Endothelial cell of umbilical vein (primary cell): ENCODE data around the gene MAN2A1. TPM values are rescaled to one million over a fixed set of nuclear protein-coding genes. Genes with fewer than 3 reads are reported as not detected.

Experiments used
- BruUV-seq: library from RNA; stranded (reverse); fragments of 400-500 nt; replicated peaks from 2 replicates; lab custom pipeline; 2021; lab: Mats Ljungman, UMichigan
- CTCF ChIA-PET: fragments of 300-600, 350-600 bp; sonication (Branson Sonifier 250); formaldehyde crosslinking; loops from one replicate; lab custom pipeline; 2021; ENCODE audit warnings: antibody characterized with exemption, inconsistent platforms; lab: Charles Lee
- POLR2A ChIA-PET: fragments of 300-600, 350-600 bp; sonication (Branson Sonifier 250); formaldehyde crosslinking; loops from one replicate; lab custom pipeline; 2021; ENCODE audit warnings: antibody characterized with exemption, inconsistent platforms; lab: Charles Lee
- DNase-seq: peaks from one replicate; pipeline ENCODE4 v3.0.0-alpha.2; 2011; ENCODE audit warnings: low read depth, low spot score
- FAIRE-seq: peaks from 2 replicates; lab custom pipeline; 2011; peaks lifted over from hg19 to GRCh38; lab: Jason Lieb, UNC
- H2AFZ ChIP-seq: 2 replicates; pipeline ENCODE4 v1.6.0; 2012; ENCODE audit warnings: low read depth, low read length, control low read depth, inconsistent platforms
- H3K27ac ChIP-seq: 2 replicates; pipeline ENCODE4 v1.5.1; 2011; ENCODE audit warnings: low read depth, mild to moderate bottlenecking, control low read depth, low read length, moderate library complexity; ENCODE audit not compliant: insufficient read depth
- H3K27me3 ChIP-seq, 2 experiments: 2 replicates each; pipeline versions ENCODE4 v1.6.0 to v1.6.1; 2011; ENCODE audit warnings: low read length in 2 of 2, mixed read lengths in 1 of 2; ENCODE audit not compliant: control insufficient read depth in 2 of 2, insufficient read depth in 2 of 2
- H3K36me3 ChIP-seq, 2 experiments: 2 replicates in 1 of 2; 3 replicates in 1 of 2; pipeline ENCODE4 v1.5.1; 2011; ENCODE audit warnings: low read length in 2 of 2, mild to moderate bottlenecking in 1 of 2, moderate library complexity in 1 of 2; ENCODE audit not compliant: control insufficient read depth in 2 of 2, insufficient read depth in 2 of 2; ENCODE audit errors: extremely low read depth in 1 of 2
- H3K4me1 ChIP-seq: 3 replicates; pipeline ENCODE4 v1.5.1; 2011; ENCODE audit warnings: mild to moderate bottlenecking, low read length; ENCODE audit not compliant: control insufficient read depth, insufficient read depth; ENCODE audit errors: extremely low read depth
- H3K4me2 ChIP-seq: 2 replicates; pipeline ENCODE4 v1.6.1; 2011; ENCODE audit warnings: low read length, control low read depth, mixed read lengths; ENCODE audit not compliant: insufficient read depth
- H3K4me3 ChIP-seq, 3 experiments: fragments of 200-600 bp in 1 of 3; sonication (generic), shearing (Covaris generic) in 1 of 3; replicated peaks in 1 of 3; 2 replicates each; pipeline ENCODE4 v1.5.1; 2011 to 2016; ENCODE audit warnings: control low read depth in 3 of 3, low read length in 3 of 3, mild to moderate bottlenecking in 2 of 3, inconsistent platforms in 1 of 3, low read depth in 1 of 3, moderate library complexity in 1 of 3; ENCODE audit not compliant: insufficient read depth in 1 of 3
- H3K79me2 ChIP-seq: 2 replicates; pipeline ENCODE4 v1.6.0; 2012; ENCODE audit warnings: low read length, inconsistent platforms; ENCODE audit not compliant: control insufficient read depth, insufficient read depth
- H3K9ac ChIP-seq: replicated peaks from 2 replicates; pipeline ENCODE3; 2011; ENCODE audit warnings: low read length, control low read depth; ENCODE audit not compliant: insufficient read depth; ENCODE audit errors: extremely low read depth
- H3K9me1 ChIP-seq: replicated peaks from 3 replicates; pipeline ENCODE4 v1.6.0; 2011; ENCODE audit warnings: mild to moderate bottlenecking, low read length; ENCODE audit not compliant: control insufficient read depth, insufficient read depth; ENCODE audit errors: extremely low read depth
- H3K9me3 ChIP-seq: replicated peaks from 2 replicates; pipeline ENCODE4 v1.5.1; 2012; ENCODE audit warnings: low read length, inconsistent platforms; ENCODE audit not compliant: control insufficient read depth, insufficient read depth
- H4K20me1 ChIP-seq: replicated peaks from 2 replicates; pipeline ENCODE3; 2011; ENCODE audit warnings: mild to moderate bottlenecking, low read length; ENCODE audit not compliant: control insufficient read depth, insufficient read depth; ENCODE audit errors: extremely low read depth
- EZH2 ChIP-seq: IDR thresholded peaks from 2 replicates; pipeline ENCODE4 v1.6.1; 2012; ENCODE audit warnings: borderline replicate concordance, low read depth, mild to moderate bottlenecking, moderate library complexity, low read length, inconsistent platforms; ENCODE audit not compliant: severe bottlenecking
- FOS ChIP-seq: IDR thresholded peaks from 2 replicates; pipeline ENCODE4 v1.6.1; 2011; ENCODE audit warnings: mild to moderate bottlenecking, low read length, moderate library complexity, borderline replicate concordance; ENCODE audit not compliant: insufficient read depth
- JUN ChIP-seq: IDR thresholded peaks from 2 replicates; pipeline ENCODE4 v1.6.1; 2011; ENCODE audit warnings: borderline replicate concordance, low read depth; ENCODE audit not compliant: insufficient read length, insufficient read depth
- MAX ChIP-seq: IDR thresholded peaks from 2 replicates; pipeline ENCODE4 v1.6.1; 2011; ENCODE audit not compliant: insufficient read depth, insufficient read length
- MYC ChIP-seq: IDR thresholded peaks from one replicate; pipeline ENCODE4 v1.6.1; 2011; ENCODE audit warnings: mild to moderate bottlenecking, low read depth, low read length
- POLR2A ChIP-seq: IDR thresholded peaks from 2 replicates; pipeline ENCODE4 v1.6.1; 2012; ENCODE audit warnings: low read depth, mild to moderate bottlenecking, control low read depth, low read length
- POLR2AphosphoS5 ChIP-seq: IDR thresholded peaks from 2 replicates; pipeline ENCODE4 v1.6.1; 2012; ENCODE audit warnings: low read depth, mild to moderate bottlenecking, control low read depth, low read length, moderate library complexity; ENCODE audit not compliant: insufficient read depth
- dilution Hi-C: fragments of 300-500 bp; cut with MboI; formaldehyde crosslinking; loops from one replicate; pipeline ENCODE4 v1.15.0; 2019; ENCODE audit warnings: low sequenced_read_pairs; ENCODE audit not compliant: extremely low pct_ligation_motif_present
- intact Hi-C: fragments of 100-400 bp; cut with micrococcal nuclease; formaldehyde crosslinking; loops from one replicate; pipeline ENCODE4 v1.10.0; 2022
- polyA plus RNA-seq, 4 experiments: library from polyadenylated mRNA; depleted of rRNA in 3 of 4; stranded (reverse) in 3 of 4; unstranded in 1 of 4; fragments of >200 nt; gene quantifications; 2 replicates each; pipeline versions ENCODE4 v1.2.1 to v1.2.3, GENCODE V29; 2011 to 2012; ENCODE audit warnings: missing spikeins in 1 of 4
- total RNA-seq: library from RNA; stranded (reverse); gene quantifications from 2 replicates; pipeline ENCODE4 v1.2.3, GENCODE V29; 2021

MAN2A1 gene
- total and polyA plus RNA-seq, 2 donors (not counting 3 experiments of a cell fraction or from before 2014, with no cell fraction given) = 20.8 to 54.8 TPM

GRCh38 chr5:109874108-109874507 is 184.4 kb downstream of the MAN2A1 start:
- ChIA-PET POLR2A (no interaction called here), CTCF (no interaction called here)
- intact Hi-C loops = no loop called here
- Histone ChIP-seq H3K4me2 (no peak overlapping the region), H3K9me3 (no peaks in the 10 kb centered on the region), H3K36me3 (no peaks in the 10 kb centered on the region), H3K9ac (no peak overlapping the region), H3K9me1 (no peaks in the 10 kb centered on the region), H3K27me3 (no peaks in the 10 kb centered on the region), H4K20me1 (no peaks in the 10 kb centered on the region), H3K4me3 (no peak overlapping the region), H3K79me2 (no peaks in the 10 kb centered on the region), H2AFZ (no peak overlapping the region), H3K27ac (no peak overlapping the region), H3K4me1 (no peaks in the 10 kb centered on the region)
- BruUV-seq = no TSS peak
- dilution Hi-C loops = no loop called here
- DNase-seq (no peak), FAIRE-seq (no peak)
- no peak for TF ChIP-seq EZH2
- no peak for TF ChIP-seq JUN
- TF ChIP-seq MAX = no peak
- no peak for TF ChIP-seq MYC
- no peak for TF ChIP-seq POLR2AphosphoS5

- no TSS peak for BruUV-seq
- Histone ChIP-seq H4K20me1 (no peaks in the 10 kb centered on the region), H3K4me1 (no peaks in the 10 kb centered on the region), H3K4me2 (no peak overlapping the region), H3K27ac (no peak overlapping the region), H3K27me3 (no peaks in the 10 kb centered on the region), H3K9ac (no peak overlapping the region), H3K79me2 (no peaks in the 10 kb centered on the region), H3K9me1 (no peaks in the 10 kb centered on the region), H3K4me3 (no peak overlapping the region), H3K9me3 (no peaks in the 10 kb centered on the region), H2AFZ (no peak overlapping the region), H3K36me3 (no peaks in the 10 kb centered on the region)
- intact Hi-C loops = no loop called here
- ChIA-PET POLR2A (no interaction called here), CTCF (no interaction called here)
- TF ChIP-seq POLR2A (no peak), FOS (no peak), MYC (no peak)
- dilution Hi-C loops = no loop called here
- DNase-seq (no peak), FAIRE-seq (no peak)
Measured at GRCh38 chr5:109876030-109876725, 186.5 kb downstream of the MAN2A1 start.
